HFFc6 (cell line): ENCODE results near the gene KCNB1. TPM values are rescaled to one million over a fixed set of nuclear protein-coding genes. Genes with fewer than 3 reads are reported as not detected.

ENCODE experiments used
- DNase-seq: peaks from one replicate; pipeline ENCODE4 v3.0.0-alpha.2; 2018
- H3K27ac Mint-ChIP-seq: 2 replicates; pipeline ENCODE4 v1.8.0; 2020; ENCODE audit warnings: mild to moderate bottlenecking, mixed read lengths
- H3K27me3 Mint-ChIP-seq: 2 replicates; pipeline ENCODE4 v1.8.0; 2021; ENCODE audit warnings: mild to moderate bottlenecking, moderate library complexity, mixed read lengths; ENCODE audit not compliant: insufficient read depth
- H3K36me3 Mint-ChIP-seq: 2 replicates; pipeline ENCODE4 v1.8.0; 2021; ENCODE audit warnings: low read depth, mixed read lengths
- H3K4me1 Mint-ChIP-seq: 2 replicates; pipeline ENCODE4 v1.8.0; 2020; ENCODE audit warnings: low read depth, mixed read lengths
- H3K4me3 Mint-ChIP-seq: 2 replicates; pipeline ENCODE4 v1.8.0; 2020; ENCODE audit warnings: mild to moderate bottlenecking, moderate library complexity, mixed read lengths
- H3K9me3 Mint-ChIP-seq: 2 replicates; pipeline ENCODE4 v1.8.0; 2020; ENCODE audit warnings: mild to moderate bottlenecking, mixed read lengths
- CTCF ChIP-seq: fragments of 200-600 bp; sonication (generic); IDR thresholded peaks from 2 replicates; pipeline ENCODE4 v1.5.0; 2021; ENCODE audit warnings: antibody characterized with exemption, mild to moderate bottlenecking
- total RNA-seq, 6 experiments: library from RNA; stranded (reverse); fragmentation: NEBNext Ultra II Directional; extraction: Animal tissue kit (Norgen Biotek cat#: 25700); gene quantifications; 2 replicates in 1 of 6; 3 replicates in 5 of 6; pipeline ENCODE4 v1.2.3, GENCODE V29; 2021

KCNB1 gene
- total RNA-seq, 6 experiments from 2014 or later: 0.05 to 1.2 (median 0.20) TPM

GRCh38 chr20:49431329-49431728 lies 51.1 kb downstream of the KCNB1 start:
- no peaks in the 10 kb centered on the region for H3K4me1 Mint-ChIP-seq
- TF ChIP-seq CTCF: no peak
- H3K9me3 Mint-ChIP-seq: no peaks in the 10 kb centered on the region; the same call in 1 of the 2 replicates
- no peak for DNase-seq
- no peak overlapping the region for H3K27ac Mint-ChIP-seq
- H3K36me3 Mint-ChIP-seq: no peaks in the 10 kb centered on the region
- peaks cover 39% of the 10 kb centered on the region for H3K27me3 Mint-ChIP-seq
- no peak overlapping the region for H3K4me3 Mint-ChIP-seq

- Mint-ChIP-seq H3K36me3 (no peaks in the 10 kb centered on the region), H3K27ac (no peak overlapping the region), H3K27me3 (peaks cover 47% of the 10 kb centered on the region), H3K9me3 (no peaks in the 10 kb centered on the region; the same call in 1 of the 2 replicates), H3K4me3 (no peak overlapping the region), H3K4me1 (no peaks in the 10 kb centered on the region)
- TF ChIP-seq CTCF: no peak
- no peak for DNase-seq
Observed at GRCh38 chr20:49430320-49430719, 52.1 kb downstream of the KCNB1 start.

- Mint-ChIP-seq H3K4me1 (peaks cover 5% of the 10 kb centered on the region; the same call in 1 of the 2 replicates), H3K27ac (no peak overlapping the region), H3K4me3 (no peak overlapping the region), H3K9me3 (no peaks in the 10 kb centered on the region; the same call in 1 of the 2 replicates), H3K36me3 (no peaks in the 10 kb centered on the region), H3K27me3 (peaks cover 48% of the 10 kb centered on the region)
- DNase-seq: no peak
- no peak for TF ChIP-seq CTCF
Observed at GRCh38 chr20:49427751-49428518, 54.5 kb downstream of the KCNB1 start.

GRCh38 chr20:49426873-49427272 lies 55.6 kb downstream of the KCNB1 start:
- peaks cover 5% of the 10 kb centered on the region; the same call in 1 of the 2 replicates for H3K4me1 Mint-ChIP-seq
- DNase-seq: no peak
- H3K36me3 Mint-ChIP-seq: no peaks in the 10 kb centered on the region
- peaks cover 42% of the 10 kb centered on the region for H3K27me3 Mint-ChIP-seq
- TF ChIP-seq CTCF: no peak
- no peak overlapping the region for H3K4me3 Mint-ChIP-seq
- H3K27ac Mint-ChIP-seq: no peak overlapping the region
- no peaks in the 10 kb centered on the region; the same call in 1 of the 2 replicates for H3K9me3 Mint-ChIP-seq

- Mint-ChIP-seq H3K4me1 (peaks cover 5% of the 10 kb centered on the region; the same call in 1 of the 2 replicates), H3K27me3 (peaks cover 44% of the 10 kb centered on the region), H3K4me3 (no peak overlapping the region), H3K36me3 (no peaks in the 10 kb centered on the region), H3K27ac (no peak overlapping the region), H3K9me3 (no peaks in the 10 kb centered on the region; the same call in 1 of the 2 replicates)
- no peak for TF ChIP-seq CTCF
- no peak for DNase-seq
Observed at GRCh38 chr20:49426395-49426794, 56.1 kb downstream of the KCNB1 start.
